NCI-H446 (cell line): ENCODE results near the gene OR7D4.
"Not testable (repeated sequence)": the region's sequence is repeated elsewhere in the genome, so short reads cannot be mapped to it uniquely, and the experiment has no call there.

Experiments used
- DNase-seq, 2 experiments: peaks; one replicate each; lab custom pipeline; 2025; lab: John Stamatoyannopoulos, UW

OR7D4 gene

GRCh38 chr19:9219489-9219888 is at the start of gene OR7D4:
Gene OR7D4 (minus strand): TSS chr19:9219589. CDS start chr19:9214837, 4,752 bp downstream.
- DNase-seq, result no peak

- DNase-seq, result no peak
These were observed 31.8 kb upstream of the OR7D4 start for GRCh38 chr19:9251236-9251635.

GRCh38 chr19:9250630-9251029 is 31.2 kb upstream of the OR7D4 start, which contains the start of gene OR7E24:
Gene OR7E24 (plus strand): TSS chr19:9250930. CDS start chr19:9251044, 114 bp downstream.
- DNase-seq, result no peak

- peak; percentile 4 to 73 for DNase-seq
These were observed 13.8 kb downstream of the OR7D4 start for GRCh38 chr19:9205501-9206113.

- not testable (repeated sequence) for DNase-seq
These were observed 21.3 kb downstream of the OR7D4 start for GRCh38 chr19:9198044-9198443.

GRCh38 chr19:9189535-9189934 is 29.9 kb downstream of the OR7D4 start:
- no peak for DNase-seq

GRCh38 chr19:9187191-9187590 is 32.2 kb downstream of the OR7D4 start:
- DNase-seq, result no peak

GRCh38 chr19:9183000-9183399 is 36.4 kb downstream of the OR7D4 start:
- DNase-seq, result no peak

- no peak for DNase-seq
These were observed 40.5 kb downstream of the OR7D4 start, which contains the start of gene OR7D2 for GRCh38 chr19:9178901-9179300. Gene OR7D2 (plus strand): TSS chr19:9178979. CDS start chr19:9185782, 6,803 bp downstream.

GRCh38 chr19:9175326-9175725 is 44.1 kb downstream of the OR7D4 start:
- no peak for DNase-seq

GRCh38 chr19:9171393-9171991 is 47.9 kb downstream of the OR7D4 start:
- no peak for DNase-seq

GRCh38 chr19:9166846-9167245 is 52.5 kb downstream of the OR7D4 start:
- DNase-seq, result no peak

GRCh38 chr19:9165261-9165660 is 54.1 kb downstream of the OR7D4 start:
- no peak for DNase-seq

- DNase-seq, result no peak
These were observed 58.0 kb downstream of the OR7D4 start for GRCh38 chr19:9161427-9161826.
